ENCODE data around the gene ESYT1. TPM values are rescaled to one million over a fixed set of nuclear protein-coding genes. Genes with fewer than 3 reads are reported as not detected.
A peak's percentile ranks its signal among the peaks of the same experiment; 100 is the strongest.

ESYT1 gene
- total and polyA plus RNA-seq, 4 donors = 41.0 to 93.5 (median 58.8) TPM

- H3K36me3 ChIP-seq (ENCODE audit: control insufficient read depth in 4 of 4, insufficient read depth in 3 of 4, low read depth in 1 of 4, low read length in 3 of 4) = no peaks in the 10 kb centered on the region
- no peaks in the 10 kb centered on the region for H3K27me3 ChIP-seq (ENCODE audit: control insufficient read depth in 4 of 4, insufficient read depth in 4 of 4, low read length in 3 of 4)
- DNase-seq (ENCODE audit: low spot score) = peak; percentile 66
- peaks cover 9 to 32% (median 23%) of the 10 kb centered on the region in 4 donors for H3K4me1 ChIP-seq (ENCODE audit: control insufficient read depth in 4 of 4, insufficient read depth in 4 of 4, low read length in 3 of 4)
- peak overlapping the region; percentile 88 to 98 for H3K27ac ChIP-seq (ENCODE audit: low read depth in 1 of 2, low read length in 2 of 2)
- H3K4me3 ChIP-seq (ENCODE audit: low read depth in 1 of 3, low read length in 3 of 3) = peak overlapping the region; percentile 68 to 83 (median 79)
- no peaks in the 10 kb centered on the region for H3K9me3 ChIP-seq (ENCODE audit: control insufficient read depth in 4 of 4, low read length in 3 of 4)
- WGBS = 2% methylated on average over 12 of the region's 12 CpGs
- H3K9ac ChIP-seq (ENCODE audit: low read depth in 1 of 2, low read length in 2 of 2) = peak overlapping the region; percentile 86 to 95
- TF ChIP-seq RAD21 (IDR thresholded peaks at IDR 0.05) (peak in 1 of 2 donors; percentile 37), CTCF (IDR thresholded peaks at IDR 0.05; ENCODE audit: low read depth, low read length, missing input control) (peak; percentile 47), EGR1 (IDR thresholded peaks at IDR 0.05; ENCODE audit: low read depth in 2 of 2) (no peak)
These were observed 23.6 kb downstream of the ESYT1 start for GRCh38 chr12:56151672-56152131.

- Histone ChIP-seq H3K4me1 (ENCODE audit: control insufficient read depth in 4 of 4, insufficient read depth in 4 of 4, low read length in 3 of 4) (peaks cover 9 to 33% (median 24%) of the 10 kb centered on the region in 4 donors), H3K27me3 (ENCODE audit: control insufficient read depth in 4 of 4, insufficient read depth in 4 of 4, low read length in 3 of 4) (no peaks in the 10 kb centered on the region), H3K27ac (ENCODE audit: low read depth in 1 of 2, low read length in 2 of 2) (peak within 1 kb of the TSS; percentile 88 to 98), H3K9me3 (ENCODE audit: control insufficient read depth in 4 of 4, low read length in 3 of 4) (no peaks in the 10 kb centered on the region), H3K36me3 (ENCODE audit: control insufficient read depth in 4 of 4, insufficient read depth in 3 of 4, low read depth in 1 of 4, low read length in 3 of 4) (no peaks in the 10 kb centered on the region), H3K9ac (ENCODE audit: low read depth in 1 of 2, low read length in 2 of 2) (peak within 1 kb of the TSS; percentile 86 to 95), H3K4me3 (ENCODE audit: low read depth in 1 of 3, low read length in 3 of 3) (peak within 1 kb of the TSS; percentile 68 to 83 (median 79))
- DNase-seq (ENCODE audit: low spot score) = peak; percentile 91
- TF ChIP-seq FOXA1 (IDR thresholded peaks at IDR 0.05) = no peak
- TF ChIP-seq CTCF (IDR thresholded peaks at IDR 0.05; ENCODE audit: low read depth, low read length, missing input control) = no peak
- peak; percentile 60 to 79 for TF ChIP-seq JUND (IDR thresholded peaks at IDR 0.05)
- peak in 1 of 2 donors; percentile 11 for TF ChIP-seq HNF4A (conservative IDR thresholded peaks at IDR 0.05)
- peak; percentile 39 for TF ChIP-seq TAF1 (conservative IDR thresholded peaks at IDR 0.05)
- no peak for TF ChIP-seq FOXA2 (IDR thresholded peaks at IDR 0.05)
- TF ChIP-seq REST (IDR thresholded peaks at IDR 0.05) = no peak
- TF ChIP-seq RXRA (IDR thresholded peaks at IDR 0.05) = peak in 1 of 2 donors; percentile 24
- TF ChIP-seq YY1 (IDR thresholded peaks at IDR 0.05) = peak; percentile 97
- no peak for TF ChIP-seq ATF3 (IDR thresholded peaks at IDR 0.05)
- TF ChIP-seq GABPA (IDR thresholded peaks at IDR 0.05 in 1 of 2, conservative IDR thresholded peaks at IDR 0.05 in 1 of 2) = peak; percentile 49 to 91
- no peak for TF ChIP-seq RAD21 (IDR thresholded peaks at IDR 0.05)
- no peak for TF ChIP-seq NR2F2 (IDR thresholded peaks at IDR 0.05)
- TF ChIP-seq MAX (IDR thresholded peaks at IDR 0.05) = peak; percentile 44
- no peak for TF ChIP-seq HNF4G (IDR thresholded peaks at IDR 0.05)
- TF ChIP-seq SP1 (IDR thresholded peaks at IDR 0.05) = peak; percentile 34
- peak; percentile 91 for TF ChIP-seq ZBTB33 (IDR thresholded peaks at IDR 0.05)
- TF ChIP-seq EGR1 (IDR thresholded peaks at IDR 0.05; ENCODE audit: low read depth in 2 of 2) = peak in 1 of 2 donors; percentile 75
- under 1% methylated on average over 37 of the region's 37 CpGs for WGBS
These were observed 24.2 kb downstream of the ESYT1 start, which contains the start of gene MYL6B for GRCh38 chr12:56152132-56152755. Gene MYL6B, plus strand, starts transcription at chr12:56152587. Its CDS starts 1,332 bp downstream, at chr12:56153919.

Data from liver (tissue), 9 donors.